ENCODE measurements around the gene FMN1.

Gene FMN1

GRCh38 chr15:33086500-33087121 is 107.9 kb downstream of the FMN1 start:
- DNase-seq (ENCODE audit: extremely low spot score): peak; percentile 16
- ChIA-PET POLR2A (no interaction called here), CTCF (interaction anchor here (0.5 to 2.2 kb wide), 8 partner anchors 17 to 197 kb away, joined by 3 to 14 read pairs (median 3); no protein-coding TSS in a partner anchor)
- TF ChIP-seq ELF4 (IDR thresholded peaks at IDR 0.05) (no peak), TARDBP (IDR thresholded peaks at IDR 0.05) (no peak), HDGF (IDR thresholded peaks at IDR 0.05; ENCODE audit: borderline replicate concordance) (no peak), ZNF384 (IDR thresholded peaks at IDR 0.05) (no peak), FOXK2 (IDR thresholded peaks at IDR 0.05) (no peak), ARNT (IDR thresholded peaks at IDR 0.05) (no peak), SP1 (IDR thresholded peaks at IDR 0.05) (no peak), NFRKB (IDR thresholded peaks at IDR 0.05) (no peak), FOXA1 (IDR thresholded peaks at IDR 0.05) (no peak), BHLHE40 (IDR thresholded peaks at IDR 0.05; ENCODE audit: borderline replicate concordance) (no peak), SUZ12 (IDR thresholded peaks at IDR 0.05) (no peak), FOXM1 (IDR thresholded peaks at IDR 0.05; ENCODE audit: borderline replicate concordance) (no peak), CTBP1 (IDR thresholded peaks at IDR 0.05; ENCODE audit: borderline replicate concordance) (no peak), LEF1 (IDR thresholded peaks at IDR 0.05; ENCODE audit: borderline replicate concordance) (no peak), L3MBTL2 (conservative IDR thresholded peaks at IDR 0.05) (no peak)
- TF ChIP-seq, protein P1, sequence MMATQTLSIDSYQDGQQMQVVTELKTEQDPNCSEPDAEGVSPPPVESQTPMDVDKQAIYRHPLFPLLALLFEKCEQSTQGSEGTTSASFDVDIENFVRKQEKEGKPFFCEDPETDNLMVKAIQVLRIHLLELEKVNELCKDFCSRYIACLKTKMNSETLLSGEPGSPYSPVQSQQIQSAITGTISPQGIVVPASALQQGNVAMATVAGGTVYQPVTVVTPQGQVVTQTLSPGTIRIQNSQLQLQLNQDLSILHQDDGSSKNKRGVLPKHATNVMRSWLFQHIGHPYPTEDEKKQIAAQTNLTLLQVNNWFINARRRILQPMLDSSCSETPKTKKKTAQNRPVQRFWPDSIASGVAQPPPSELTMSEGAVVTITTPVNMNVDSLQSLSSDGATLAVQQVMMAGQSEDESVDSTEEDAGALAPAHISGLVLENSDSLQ (IDR thresholded peaks at IDR 0.05): no peak

GRCh38 chr15:33084661-33085060 is 109.9 kb downstream of the FMN1 start:
- ChIA-PET POLR2A (no interaction called here), CTCF (no interaction called here)
- no peak for DNase-seq (ENCODE audit: extremely low spot score)
- TF ChIP-seq FOXA1 (IDR thresholded peaks at IDR 0.05) (no peak), SUZ12 (IDR thresholded peaks at IDR 0.05) (no peak), L3MBTL2 (conservative IDR thresholded peaks at IDR 0.05) (no peak), LEF1 (IDR thresholded peaks at IDR 0.05; ENCODE audit: borderline replicate concordance) (no peak), ARNT (IDR thresholded peaks at IDR 0.05) (no peak), SP1 (IDR thresholded peaks at IDR 0.05) (no peak), CTBP1 (IDR thresholded peaks at IDR 0.05; ENCODE audit: borderline replicate concordance) (no peak), ZNF384 (IDR thresholded peaks at IDR 0.05) (no peak), FOXK2 (IDR thresholded peaks at IDR 0.05) (no peak), HDGF (IDR thresholded peaks at IDR 0.05; ENCODE audit: borderline replicate concordance) (no peak), ELF4 (IDR thresholded peaks at IDR 0.05) (no peak), BHLHE40 (IDR thresholded peaks at IDR 0.05; ENCODE audit: borderline replicate concordance) (no peak), NFRKB (IDR thresholded peaks at IDR 0.05) (no peak), FOXM1 (IDR thresholded peaks at IDR 0.05; ENCODE audit: borderline replicate concordance) (no peak), TARDBP (IDR thresholded peaks at IDR 0.05) (no peak)
- TF ChIP-seq, protein P1 (IDR thresholded peaks at IDR 0.05): no peak

GRCh38 chr15:33083232-33084081 is 111.1 kb downstream of the FMN1 start:
- DNase-seq (ENCODE audit: extremely low spot score): no peak
- ChIA-PET CTCF (interaction anchor here (0.6 kb wide), 2 partner anchors 133 to 1097 kb away, joined by 3 read pairs; no protein-coding TSS in a partner anchor), POLR2A (no interaction called here)
- TF ChIP-seq CTBP1 (IDR thresholded peaks at IDR 0.05; ENCODE audit: borderline replicate concordance): no peak
- TF ChIP-seq ARNT (IDR thresholded peaks at IDR 0.05): no peak
- TF ChIP-seq SP1 (IDR thresholded peaks at IDR 0.05): no peak
- no peak for TF ChIP-seq FOXA1 (IDR thresholded peaks at IDR 0.05)
- TF ChIP-seq, protein P1 (IDR thresholded peaks at IDR 0.05): no peak
- TF ChIP-seq FOXM1 (IDR thresholded peaks at IDR 0.05; ENCODE audit: borderline replicate concordance): no peak
- no peak for TF ChIP-seq SUZ12 (IDR thresholded peaks at IDR 0.05)
- no peak for TF ChIP-seq HDGF (IDR thresholded peaks at IDR 0.05; ENCODE audit: borderline replicate concordance)
- no peak for TF ChIP-seq TARDBP (IDR thresholded peaks at IDR 0.05)
- no peak for TF ChIP-seq FOXK2 (IDR thresholded peaks at IDR 0.05)
- no peak for TF ChIP-seq ELF4 (IDR thresholded peaks at IDR 0.05)
- no peak for TF ChIP-seq L3MBTL2 (conservative IDR thresholded peaks at IDR 0.05)
- no peak for TF ChIP-seq LEF1 (IDR thresholded peaks at IDR 0.05; ENCODE audit: borderline replicate concordance)
- no peak for TF ChIP-seq BHLHE40 (IDR thresholded peaks at IDR 0.05; ENCODE audit: borderline replicate concordance)

- ChIA-PET POLR2A (no interaction called here), CTCF (interaction anchor here (1.8 kb wide), 1 partner anchor 52 kb away, joined by 5 read pairs; no protein-coding TSS in a partner anchor)
- TF ChIP-seq SUZ12 (IDR thresholded peaks at IDR 0.05) (no peak), FOXA1 (IDR thresholded peaks at IDR 0.05) (no peak), ARNT (IDR thresholded peaks at IDR 0.05) (no peak), SP1 (IDR thresholded peaks at IDR 0.05) (no peak), ELF4 (IDR thresholded peaks at IDR 0.05) (no peak)
- TF ChIP-seq, protein P1 (IDR thresholded peaks at IDR 0.05): no peak
- DNase-seq (ENCODE audit: extremely low spot score): no peak
These were observed 114.5 kb downstream of the FMN1 start for GRCh38 chr15:33080006-33080405.

DNA sequence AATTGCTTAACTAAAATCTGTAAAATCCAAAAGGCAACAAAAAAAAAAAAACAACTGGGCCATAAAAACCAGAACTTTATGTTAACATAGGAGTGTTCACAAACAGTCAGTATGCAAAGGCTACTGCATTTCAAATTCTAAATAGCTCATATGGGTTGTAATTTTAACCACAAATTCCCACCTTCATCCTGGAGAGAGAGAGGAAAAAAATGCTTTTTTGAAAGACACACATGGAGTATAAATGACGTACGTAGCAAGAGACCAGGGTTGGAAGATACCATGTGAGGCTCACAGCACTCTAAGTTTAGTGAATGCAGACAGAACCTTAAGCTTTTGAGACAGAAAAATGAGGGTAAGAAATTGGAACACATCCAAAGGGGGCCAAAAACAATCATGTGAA is 115.9 kb downstream of the FMN1 start:
- no peak for TF ChIP-seq L3MBTL2 (conservative IDR thresholded peaks at IDR 0.05)
- no peak for TF ChIP-seq TARDBP (IDR thresholded peaks at IDR 0.05)
- TF ChIP-seq SUZ12 (IDR thresholded peaks at IDR 0.05): no peak
- CTCF ChIA-PET: interaction anchor here (0.8 to 1.8 kb wide), 2 partner anchors 54 to 416 kb away, joined by 3 to 5 read pairs; no protein-coding TSS in a partner anchor
- POLR2A ChIA-PET: no interaction called here

More for the DNA sequence above, 115.9 kb downstream of the FMN1 start:
- no peak for DNase-seq (ENCODE audit: extremely low spot score)

All from HEK293T (cell line).